ENCODE measurements around the gene PTGER1.

GRCh38 chr19:14470031-14470876, 4.9 kb downstream of the PTGER1 start:
- TF ChIP-seq CTCF (IDR thresholded peaks at IDR 0.05; ENCODE audit: low read depth, low read length, missing input control), result no peak
- TF ChIP-seq, protein P1, sequence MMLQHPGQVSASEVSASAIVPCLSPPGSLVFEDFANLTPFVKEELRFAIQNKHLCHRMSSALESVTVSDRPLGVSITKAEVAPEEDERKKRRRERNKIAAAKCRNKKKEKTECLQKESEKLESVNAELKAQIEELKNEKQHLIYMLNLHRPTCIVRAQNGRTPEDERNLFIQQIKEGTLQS (IDR thresholded peaks at IDR 0.05), result no peak
- no peak for TF ChIP-seq JUND (IDR thresholded peaks at IDR 0.05)
- no peak for TF ChIP-seq SP1 (IDR thresholded peaks at IDR 0.05)

Measured in liver (tissue), 3 donors.